Tibial artery (tissue), 4 donors: ENCODE measurements around the gene NPAS3.

Experiments
- DNase-seq, 2 donors: peaks; one replicate each; pipeline ENCODE4 v3.0.0-alpha.2; 2019
- H3K27ac ChIP-seq, 2 donors: fragments of 200-600 bp; sonication (generic) in 1 of 2; 1 replicate in 1 of 2; 2 replicates in 1 of 2; pipeline ENCODE4 v1.5.1; 2018 to 2019; ENCODE audit warnings: mild to moderate bottlenecking in 1 of 2
- H3K27me3 ChIP-seq, 2 donors: fragments of 200-600 bp; sonication (generic) in 1 of 2; one replicate each; pipeline versions ENCODE4 v1.5.1 to v1.6.0; 2016 to 2019
- H3K36me3 ChIP-seq, 3 donors: fragments of 200-600 bp; sonication (generic) in 2 of 3; one replicate each; pipeline ENCODE4 v1.5.1; 2016 to 2019; ENCODE audit warnings: mild to moderate bottlenecking in 2 of 3
- H3K4me1 ChIP-seq, 4 donors: fragments of 200-600 bp; sonication (generic) in 2 of 4; 1 replicate in 3 of 4; 2 replicates in 1 of 4; pipeline ENCODE4 v1.5.1; 2016 to 2019
- H3K4me3 ChIP-seq, 2 donors: fragments of 200-600 bp; sonication (generic) in 1 of 2; 1 replicate in 1 of 2; 2 replicates in 1 of 2; pipeline ENCODE4 v1.5.1; 2018 to 2019; ENCODE audit warnings: mild to moderate bottlenecking in 2 of 2
- H3K9me3 ChIP-seq, 3 donors: fragments of 200-600 bp; sonication (generic) in 1 of 3; one replicate each; pipeline ENCODE4 v1.5.1; 2016 to 2019
- CTCF ChIP-seq, 2 experiments: fragments of 200-600 bp in 1 of 2; fragments of 450-650 bp in 1 of 2; IDR thresholded peaks; one replicate each; pipeline ENCODE4 v1.5.1; 2017 to 2019; ENCODE audit warnings: antibody characterized with exemption in 2 of 2, mild to moderate bottlenecking in 1 of 2, moderate library complexity in 1 of 2
- intact Hi-C: fragments of 100-400 bp; cut with DNase I; formaldehyde crosslinking; loops from one replicate; pipeline ENCODE4 v1.15.0; 2023; ENCODE audit warnings: low total_unique reads

Gene NPAS3

GRCh38 chr14:33682760-33683159, 744.1 kb downstream of the NPAS3 start:
- Histone ChIP-seq H3K27ac (peak overlapping the region in 1 of 2 donors; percentile 54), H3K4me3 (no peak overlapping the region), H3K36me3 (no peaks in the 10 kb centered on the region), H3K9me3 (no peaks in the 10 kb centered on the region), H3K4me1 (peaks cover 0 to 40% (median 13%) of the 10 kb centered on the region in 4 donors), H3K27me3 (no peaks in the 10 kb centered on the region)
- peak; percentile 39 to 88 for DNase-seq
- no peak for TF ChIP-seq CTCF (IDR thresholded peaks at IDR 0.05)
- intact Hi-C loops: no loop called here

- no peaks in the 10 kb centered on the region for H3K9me3 ChIP-seq
- TF ChIP-seq CTCF (IDR thresholded peaks at IDR 0.05): no peak
- H3K4me1 ChIP-seq: peaks cover 0 to 40% (median 13%) of the 10 kb centered on the region in 4 donors
- no peak overlapping the region for H3K4me3 ChIP-seq
- no peaks in the 10 kb centered on the region for H3K36me3 ChIP-seq
- intact Hi-C loops: no loop called here
- no peak for DNase-seq
- H3K27ac ChIP-seq: no peak overlapping the region
- H3K27me3 ChIP-seq: no peaks in the 10 kb centered on the region
Measured at GRCh38 chr14:33685026-33685425, 746.3 kb downstream of the NPAS3 start.

GRCh38 chr14:33685698-33686097, 747.0 kb downstream of the NPAS3 start:
- Histone ChIP-seq H3K27me3 (no peaks in the 10 kb centered on the region), H3K4me3 (no peak overlapping the region), H3K36me3 (no peaks in the 10 kb centered on the region), H3K4me1 (peaks cover 0 to 40% (median 13%) of the 10 kb centered on the region in 4 donors), H3K27ac (peak overlapping the region in 1 of 2 donors; percentile 12), H3K9me3 (no peaks in the 10 kb centered on the region)
- no peak for TF ChIP-seq CTCF (IDR thresholded peaks at IDR 0.05)
- no peak for DNase-seq
- intact Hi-C loops: no loop called here

- no peak for TF ChIP-seq CTCF (IDR thresholded peaks at IDR 0.05)
- Histone ChIP-seq H3K9me3 (no peaks in the 10 kb centered on the region), H3K4me3 (no peak overlapping the region), H3K27ac (peak overlapping the region in 1 of 2 donors; percentile 12), H3K4me1 (peaks cover 0 to 40% (median 13%) of the 10 kb centered on the region in 4 donors), H3K36me3 (no peaks in the 10 kb centered on the region), H3K27me3 (no peaks in the 10 kb centered on the region)
- intact Hi-C loops: no loop called here
- DNase-seq: no peak
Measured at GRCh38 chr14:33686218-33686617, 747.5 kb downstream of the NPAS3 start.

GRCh38 chr14:33686856-33687255, 748.2 kb downstream of the NPAS3 start:
- Histone ChIP-seq H3K4me1 (peaks cover 0 to 34% (median 12%) of the 10 kb centered on the region in 4 donors), H3K27me3 (no peaks in the 10 kb centered on the region), H3K4me3 (no peak overlapping the region), H3K9me3 (no peaks in the 10 kb centered on the region), H3K36me3 (no peaks in the 10 kb centered on the region), H3K27ac (no peak overlapping the region)
- TF ChIP-seq CTCF (IDR thresholded peaks at IDR 0.05): no peak
- intact Hi-C loops: no loop called here
- no peak for DNase-seq

- TF ChIP-seq CTCF (IDR thresholded peaks at IDR 0.05): no peak
- Histone ChIP-seq H3K27me3 (no peaks in the 10 kb centered on the region), H3K27ac (no peak overlapping the region), H3K4me3 (no peak overlapping the region), H3K36me3 (no peaks in the 10 kb centered on the region), H3K4me1 (peaks cover 0 to 32% (median 8%) of the 10 kb centered on the region in 4 donors), H3K9me3 (no peaks in the 10 kb centered on the region)
- intact Hi-C loops: no loop called here
- no peak for DNase-seq
Measured at GRCh38 chr14:33689680-33690079, 751.0 kb downstream of the NPAS3 start.
